MM.1S (cell line): ENCODE data around the gene CATSPERD.

Experiments
- DNase-seq: peaks from one replicate; pipeline ENCODE4 v3.0.0-alpha.2; 2015
- H2AFZ ChIP-seq: fragments of 300-600 bp; sonication (generic); 2 replicates; pipeline ENCODE4 v1.6.0; 2016; ENCODE audit warnings: antibody characterized with exemption, low read length
- H3F3A ChIP-seq: fragments of 300-600 bp; sonication (generic); 2 replicates; pipeline ENCODE4 v1.6.1; 2016; ENCODE audit warnings: mild to moderate bottlenecking, antibody characterized with exemption, low read length, moderate library complexity, mixed read lengths; ENCODE audit not compliant: insufficient read depth
- H3K27ac ChIP-seq: fragments of 300-600 bp; sonication (generic); 2 replicates; pipeline ENCODE4 v1.5.1; 2016; ENCODE audit warnings: mild to moderate bottlenecking, low read length
- H3K27me3 ChIP-seq: fragments of 300-600 bp; sonication (generic); replicated peaks from 2 replicates; pipeline ENCODE4 v1.6.0; 2016; ENCODE audit warnings: low read length; ENCODE audit not compliant: insufficient read depth
- H3K36me3 ChIP-seq: fragments of 300-600 bp; sonication (generic); replicated peaks from 2 replicates; pipeline ENCODE4 v1.6.1; 2016; ENCODE audit warnings: mild to moderate bottlenecking, low read length, mixed read lengths; ENCODE audit not compliant: insufficient read depth
- H3K4me1 ChIP-seq: fragments of 300-600 bp; sonication (generic); 2 replicates; pipeline ENCODE4 v1.6.1; 2016; ENCODE audit warnings: low read length, mixed read lengths
- H3K4me2 ChIP-seq: fragments of 300-600 bp; sonication (generic); 2 replicates; pipeline ENCODE4 v1.6.0; 2016; ENCODE audit warnings: low read depth, low read length
- H3K4me3 ChIP-seq: fragments of 300-600 bp; sonication (generic); 2 replicates; pipeline ENCODE4 v1.5.1; 2016; ENCODE audit warnings: low read length, mixed read lengths
- H3K79me2 ChIP-seq: fragments of 300-600 bp; sonication (generic); 2 replicates; pipeline ENCODE4 v1.6.1; 2016; ENCODE audit warnings: mixed run types, low read length, mixed read lengths
- H3K9ac ChIP-seq: fragments of 300-600 bp; sonication (generic); 2 replicates; pipeline ENCODE4 v1.6.1; 2016; ENCODE audit warnings: low read length, mixed read lengths
- H3K9me2 ChIP-seq: fragments of 300-600 bp; sonication (generic); replicated peaks from 2 replicates; pipeline ENCODE4 v1.6.1; 2016; ENCODE audit warnings: mild to moderate bottlenecking, low read length, mixed read lengths; ENCODE audit not compliant: insufficient read depth
- H3K9me3 ChIP-seq: fragments of 300-600 bp; sonication (generic); replicated peaks from 2 replicates; pipeline ENCODE4 v1.6.1; 2016; ENCODE audit warnings: mild to moderate bottlenecking, low read length, mixed read lengths; ENCODE audit not compliant: insufficient read depth
- H4K20me1 ChIP-seq: fragments of 300-600 bp; sonication (generic); 2 replicates; pipeline ENCODE4 v1.6.1; 2016; ENCODE audit warnings: mild to moderate bottlenecking, low read length, moderate library complexity, mixed read lengths; ENCODE audit not compliant: insufficient read depth
- EZH2 ChIP-seq: fragments of 300-600 bp; sonication (generic); optimal IDR thresholded peaks from 2 replicates; pipeline ENCODE3; 2017; ENCODE audit warnings: low read depth, mild to moderate bottlenecking, antibody characterized with exemption, low read length, mixed read lengths
- EZH2phosphoT487 ChIP-seq: fragments of 300-600 bp; sonication (generic); IDR thresholded peaks from 2 replicates; pipeline ENCODE4 v1.6.1; 2018; ENCODE audit warnings: antibody characterized with exemption, low read length
- TF ChIP-seq, protein P1 (sequence below): fragments of 300-600 bp; sonication (generic); IDR thresholded peaks from 2 replicates; pipeline ENCODE4 v1.5.1; 2016; ENCODE audit warnings: antibody characterized with exemption, low read length, mixed read lengths

Gene CATSPERD

DNA sequence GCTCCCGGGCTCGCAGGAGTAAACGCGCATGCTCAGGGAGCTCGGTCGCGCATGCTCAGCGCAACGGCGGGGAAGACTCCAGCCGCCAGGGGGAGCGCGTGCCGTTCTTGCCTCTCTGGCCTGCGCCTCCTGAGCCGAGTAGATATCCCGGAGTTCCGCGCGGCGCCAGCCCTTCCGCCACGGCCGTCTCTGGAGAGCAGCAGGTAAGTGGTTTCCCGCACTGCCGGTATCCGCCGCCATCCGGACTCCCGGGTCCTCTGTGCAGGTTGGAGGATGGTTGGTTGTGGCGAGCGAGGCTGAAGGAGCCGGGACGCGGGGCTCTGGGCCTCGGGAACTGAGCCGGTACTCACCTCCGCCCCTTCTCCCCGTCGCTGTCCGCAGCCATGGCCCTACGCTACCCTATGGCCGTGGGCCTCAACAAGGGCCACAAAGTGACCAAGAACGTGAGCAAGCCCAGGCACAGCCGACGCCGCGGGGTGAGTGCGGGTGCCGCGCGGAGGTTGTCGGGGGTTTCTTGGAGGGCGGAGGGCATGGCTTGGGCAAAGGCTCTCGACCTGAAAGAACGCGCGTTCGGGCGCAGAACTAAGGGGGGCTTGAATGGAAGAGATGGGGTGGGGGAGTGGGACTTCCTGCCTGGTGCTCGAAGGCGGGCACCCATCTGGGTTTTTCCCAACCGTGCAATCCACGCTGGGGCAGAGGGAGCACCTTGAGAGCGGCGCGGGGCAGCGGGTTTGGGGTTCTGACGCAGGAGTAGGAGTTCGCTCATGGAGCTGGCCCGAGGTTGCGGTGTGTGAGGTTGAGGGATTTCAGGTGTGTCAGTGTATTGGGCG, 30.1 kb upstream of the CATSPERD start, which contains the start of gene RPL36:
Gene RPL36, plus strand, starts transcription at position 171 of the 830 bp plus-strand sequence. Its CDS starts 213 bp downstream, at position 384.
- Histone ChIP-seq H4K20me1 (peaks cover 45% of the 10 kb centered on the region), H3K9ac (peak within 1 kb of the TSS; percentile 98), H3K27me3 (no peaks in the 10 kb centered on the region), H3K79me2 (peaks cover 53% of the 10 kb centered on the region), H2AFZ (peak within 1 kb of the TSS; percentile 72), H3K4me3 (peak within 1 kb of the TSS; percentile 96), H3K27ac (peak within 1 kb of the TSS; percentile 84), H3K36me3 (peaks cover 32% of the 10 kb centered on the region), H3K4me2 (peak within 1 kb of the TSS; percentile 93), H3K9me2 (no peaks in the 10 kb centered on the region), H3K9me3 (no peaks in the 10 kb centered on the region), H3K4me1 (peaks cover 21% of the 10 kb centered on the region), H3F3A (peaks cover 46% of the 10 kb centered on the region)
- peak; percentile 98 for DNase-seq
- no peak for TF ChIP-seq EZH2
- TF ChIP-seq, protein P1, sequence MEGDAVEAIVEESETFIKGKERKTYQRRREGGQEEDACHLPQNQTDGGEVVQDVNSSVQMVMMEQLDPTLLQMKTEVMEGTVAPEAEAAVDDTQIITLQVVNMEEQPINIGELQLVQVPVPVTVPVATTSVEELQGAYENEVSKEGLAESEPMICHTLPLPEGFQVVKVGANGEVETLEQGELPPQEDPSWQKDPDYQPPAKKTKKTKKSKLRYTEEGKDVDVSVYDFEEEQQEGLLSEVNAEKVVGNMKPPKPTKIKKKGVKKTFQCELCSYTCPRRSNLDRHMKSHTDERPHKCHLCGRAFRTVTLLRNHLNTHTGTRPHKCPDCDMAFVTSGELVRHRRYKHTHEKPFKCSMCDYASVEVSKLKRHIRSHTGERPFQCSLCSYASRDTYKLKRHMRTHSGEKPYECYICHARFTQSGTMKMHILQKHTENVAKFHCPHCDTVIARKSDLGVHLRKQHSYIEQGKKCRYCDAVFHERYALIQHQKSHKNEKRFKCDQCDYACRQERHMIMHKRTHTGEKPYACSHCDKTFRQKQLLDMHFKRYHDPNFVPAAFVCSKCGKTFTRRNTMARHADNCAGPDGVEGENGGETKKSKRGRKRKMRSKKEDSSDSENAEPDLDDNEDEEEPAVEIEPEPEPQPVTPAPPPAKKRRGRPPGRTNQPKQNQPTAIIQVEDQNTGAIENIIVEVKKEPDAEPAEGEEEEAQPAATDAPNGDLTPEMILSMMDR, result peak; percentile 97
- no peak for TF ChIP-seq EZH2phosphoT487

DNA sequence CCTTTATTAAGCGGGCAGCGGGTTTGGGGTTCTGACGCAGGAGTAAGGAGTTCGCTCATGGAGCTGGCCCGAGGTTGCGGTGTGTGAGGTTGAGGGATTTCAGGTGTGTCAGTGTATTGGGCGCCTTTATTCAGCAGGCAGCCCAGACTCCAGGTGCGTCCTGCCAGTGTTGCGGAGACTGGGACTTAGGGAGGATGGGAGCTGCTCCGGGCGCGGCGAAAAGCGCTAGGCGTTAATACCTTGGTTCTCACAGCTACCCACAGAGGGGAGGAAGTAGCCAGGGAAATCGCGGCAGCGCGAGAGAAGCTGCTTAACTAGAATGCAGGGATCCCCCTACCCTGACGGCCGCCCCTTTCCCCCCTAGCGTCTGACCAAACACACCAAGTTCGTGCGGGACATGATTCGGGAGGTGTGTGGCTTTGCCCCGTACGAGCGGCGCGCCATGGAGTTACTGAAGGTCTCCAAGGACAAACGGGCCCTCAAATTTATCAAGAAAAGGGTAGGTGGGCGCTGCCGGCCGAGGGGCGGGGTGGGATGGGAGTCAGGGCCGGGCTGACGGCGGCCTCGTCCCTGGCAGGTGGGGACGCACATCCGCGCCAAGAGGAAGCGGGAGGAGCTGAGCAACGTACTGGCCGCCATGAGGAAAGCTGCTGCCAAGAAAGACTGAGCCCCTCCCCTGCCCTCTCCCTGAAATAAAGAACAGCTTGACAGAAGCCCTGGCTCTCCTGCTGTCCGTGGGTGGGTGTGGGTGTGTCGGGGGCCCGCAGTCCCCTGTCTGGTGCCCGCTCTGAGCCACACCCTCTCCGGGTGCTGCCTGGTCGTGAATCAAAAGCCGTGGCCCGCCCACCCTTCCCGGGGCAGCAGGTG, 29.2 kb upstream of the CATSPERD start:
- no peaks in the 10 kb centered on the region for H3K9me2 ChIP-seq
- H3K9me3 ChIP-seq, result no peaks in the 10 kb centered on the region
- DNase-seq, result peak; percentile 40
- peak overlapping the region; percentile 84; the same call in 1 of the 2 replicates for H3K27ac ChIP-seq
- no peak overlapping the region for H2AFZ ChIP-seq
- peaks cover 62% of the 10 kb centered on the region for H3K79me2 ChIP-seq
- H3K4me3 ChIP-seq, result peak overlapping the region; percentile 96
- peaks cover 49% of the 10 kb centered on the region for H3F3A ChIP-seq
- H3K4me2 ChIP-seq, result peak overlapping the region; percentile 93
- peaks cover 53% of the 10 kb centered on the region for H4K20me1 ChIP-seq
- H3K27me3 ChIP-seq, result no peaks in the 10 kb centered on the region
- H3K9ac ChIP-seq, result peak overlapping the region; percentile 98
- H3K36me3 ChIP-seq, result peaks cover 33% of the 10 kb centered on the region
- H3K4me1 ChIP-seq, result peaks cover 19% of the 10 kb centered on the region
- no peak for TF ChIP-seq EZH2phosphoT487
- TF ChIP-seq EZH2, result no peak
- TF ChIP-seq, protein P1, result no peak

DNA sequence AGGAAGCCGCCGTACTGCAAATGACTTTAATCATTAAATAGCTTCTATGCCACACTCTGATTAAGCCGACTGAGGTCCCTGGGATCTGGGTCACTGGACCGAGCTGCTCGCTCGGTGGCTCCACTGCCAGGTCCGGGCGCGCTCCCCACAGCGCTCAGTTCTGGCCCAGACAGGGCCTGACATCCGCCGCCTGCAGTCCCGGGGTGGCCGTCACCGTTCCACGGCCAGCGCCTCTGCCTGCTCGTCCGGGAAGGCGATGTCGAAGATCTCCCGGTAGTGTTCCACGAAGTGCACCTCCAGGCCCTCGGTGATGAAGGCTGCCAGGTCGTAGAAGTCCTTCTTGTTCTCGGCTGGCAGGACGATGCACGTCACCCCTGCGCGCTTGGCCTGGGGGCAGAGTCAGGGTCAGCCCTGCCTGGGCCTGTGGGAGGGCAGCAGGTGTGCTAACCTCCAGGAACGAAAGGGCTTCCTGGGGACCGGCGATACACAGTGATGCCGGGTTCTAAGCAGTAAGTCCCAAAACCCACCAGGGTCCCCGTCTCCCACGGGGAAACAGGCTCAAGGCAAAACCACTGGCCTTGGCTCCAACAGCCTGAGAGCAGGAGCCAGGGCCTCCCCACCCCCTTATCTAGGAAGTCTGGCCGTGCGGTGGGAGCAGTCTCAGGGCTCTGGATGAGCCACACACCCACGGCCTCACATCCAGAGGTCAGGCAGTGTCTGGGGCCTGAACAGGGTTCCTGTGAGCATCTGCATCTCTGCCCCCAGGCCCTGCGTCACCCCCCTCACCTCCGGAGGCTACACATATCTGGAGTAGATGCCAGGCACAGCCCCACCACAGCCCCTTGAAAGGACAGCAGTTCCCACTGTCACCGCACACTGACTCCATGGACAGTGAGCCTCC, 28.4 kb upstream of the CATSPERD start:
- no peaks in the 10 kb centered on the region for H3K9me2 ChIP-seq
- H4K20me1 ChIP-seq, result peaks cover 53% of the 10 kb centered on the region

More for the DNA sequence above, 28.4 kb upstream of the CATSPERD start:
- Histone ChIP-seq H3K27me3 (no peaks in the 10 kb centered on the region), H2AFZ (no peak overlapping the region), H3K27ac (no peak overlapping the region), H3K4me2 (peak overlapping the region; percentile 93; the same call in 1 of the 2 replicates), H3K9me3 (no peaks in the 10 kb centered on the region), H3K79me2 (peaks cover 71% of the 10 kb centered on the region), H3K4me3 (peak overlapping the region; percentile 96), H3K4me1 (peaks cover 17% of the 10 kb centered on the region), H3K9ac (peak overlapping the region; percentile 10; the same call in 1 of the 2 replicates), H3K36me3 (peaks cover 33% of the 10 kb centered on the region), H3F3A (peaks cover 52% of the 10 kb centered on the region)
- TF ChIP-seq EZH2 (no peak), EZH2phosphoT487 (no peak)
- TF ChIP-seq, protein P1, result no peak
- DNase-seq, result peak; percentile 5
